Medulla oblongata (tissue), 1 donor: ENCODE results near the gene ARSG.
A peak's percentile ranks its signal among the peaks of the same experiment; 100 is the strongest.
"Not testable (repeated sequence)": the region's sequence is repeated elsewhere in the genome, so short reads cannot be mapped to it uniquely, and the experiment has no call there.

Experiments used
- DNase-seq: peaks from one replicate; pipeline ENCODE4 v3.0.0-alpha.2; 2015; ENCODE audit errors: extremely low spot score

Gene ARSG

DNA sequence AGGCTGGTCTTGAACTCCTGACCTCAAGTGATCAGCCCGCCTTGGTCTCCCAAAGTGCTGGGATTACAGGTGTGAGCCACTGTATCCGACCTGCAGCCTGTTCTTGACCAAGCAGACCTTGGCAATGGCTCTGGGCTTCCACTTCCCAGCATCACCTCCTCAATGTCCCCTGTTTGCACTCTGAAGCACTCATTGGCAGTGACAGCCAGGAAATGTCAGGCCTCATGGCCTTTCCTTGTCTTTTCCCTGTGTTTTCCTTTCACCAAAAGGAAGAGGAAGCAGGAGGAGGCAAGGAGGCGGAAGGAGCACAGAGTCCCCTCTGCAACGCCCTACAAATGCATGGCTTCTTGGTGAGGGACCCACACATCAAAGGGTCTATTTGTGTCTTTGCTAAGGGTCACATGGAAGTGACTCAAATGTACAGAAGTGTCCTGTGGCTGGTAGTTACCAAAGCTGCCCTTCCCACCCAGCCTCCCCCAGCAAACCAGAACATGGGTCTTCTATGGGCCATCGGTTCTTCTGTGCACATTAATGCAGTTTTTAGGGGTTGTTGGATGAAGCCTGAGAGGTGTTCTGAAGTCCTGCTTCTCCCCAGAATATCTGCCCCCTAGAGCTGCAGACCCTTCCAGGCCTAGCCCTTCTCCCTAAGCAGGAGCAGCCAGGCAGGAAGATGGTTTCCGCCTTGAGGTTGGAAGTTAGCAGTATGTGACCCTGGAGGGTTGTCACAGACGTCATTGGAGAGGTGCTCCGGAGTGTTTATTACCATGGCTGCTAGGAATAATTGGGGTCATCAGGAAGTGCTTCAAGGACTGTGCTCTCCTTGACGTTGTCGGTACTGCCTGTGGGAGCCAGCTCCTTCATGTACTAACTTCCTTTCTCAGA is 105.2 kb downstream of the ARSG start:
- DNase-seq = no peak

- DNase-seq = no peak
Observed at GRCh38 chr17:68397108-68397536, 105.8 kb downstream of the ARSG start.

- peak; percentile 46 for DNase-seq
Observed at GRCh38 chr17:68398691-68399637, 107.7 kb downstream of the ARSG start.

DNA sequence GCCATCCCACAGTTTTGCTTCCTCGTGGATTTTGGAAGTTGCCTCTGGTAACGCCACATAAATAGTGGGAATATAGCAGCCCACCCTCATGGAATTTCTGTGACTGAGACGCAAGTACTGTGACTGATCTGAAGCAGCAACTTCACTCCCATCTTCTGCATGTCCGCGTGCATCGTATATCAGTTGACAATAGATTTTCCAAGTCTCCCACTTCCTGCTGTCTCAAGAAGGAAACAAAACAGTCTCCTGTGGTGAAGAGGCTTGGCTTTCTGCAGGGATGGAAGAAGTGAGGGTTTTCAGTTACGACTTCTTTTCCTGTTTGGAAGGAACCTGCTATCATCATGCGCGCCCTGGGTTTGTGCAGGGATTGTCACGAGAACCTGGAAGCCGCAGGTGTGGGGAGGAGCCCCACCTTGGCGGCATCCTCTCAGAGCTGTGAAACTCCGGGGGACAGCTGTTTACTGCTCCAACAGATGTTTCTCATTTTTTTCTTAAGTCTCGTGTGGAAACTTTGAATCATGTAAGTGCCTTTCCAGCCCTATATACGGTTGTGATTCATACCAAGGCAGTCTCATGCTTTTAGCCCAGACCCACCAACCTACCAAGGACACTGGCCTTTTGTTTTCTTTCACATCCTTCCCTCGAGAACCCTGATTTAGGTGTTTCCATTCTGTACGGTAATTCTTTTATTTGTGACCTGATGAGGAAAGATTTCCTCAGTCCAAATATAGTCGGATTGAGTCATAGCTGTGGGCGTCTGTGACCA is 108.5 kb downstream of the ARSG start:
- no peak for DNase-seq

GRCh38 chr17:68400404-68400735 is 109.1 kb downstream of the ARSG start:
- DNase-seq = no peak

DNA sequence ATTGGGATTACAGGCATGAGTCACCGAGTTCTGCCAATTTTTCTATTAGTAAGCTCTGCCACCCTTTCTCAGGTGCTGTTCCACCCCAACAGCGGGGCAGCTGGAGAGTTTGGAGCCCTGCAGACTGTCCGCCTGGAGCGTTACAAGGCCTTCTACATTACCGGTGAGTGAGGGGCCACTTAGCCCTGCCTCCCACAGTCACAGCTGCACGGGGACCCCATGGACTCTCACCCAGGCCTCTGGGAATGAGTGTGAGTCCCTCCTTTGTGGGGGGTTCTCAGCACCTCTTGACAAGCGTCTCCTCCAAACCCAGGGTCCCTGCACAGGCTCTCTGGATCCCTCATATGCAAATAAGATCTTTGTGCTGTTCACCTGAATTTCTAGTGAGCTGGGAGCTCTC is 110.0 kb downstream of the ARSG start:
- no peak for DNase-seq

GRCh38 chr17:68403122-68403521 is 111.8 kb downstream of the ARSG start:
- no peak for DNase-seq

DNA sequence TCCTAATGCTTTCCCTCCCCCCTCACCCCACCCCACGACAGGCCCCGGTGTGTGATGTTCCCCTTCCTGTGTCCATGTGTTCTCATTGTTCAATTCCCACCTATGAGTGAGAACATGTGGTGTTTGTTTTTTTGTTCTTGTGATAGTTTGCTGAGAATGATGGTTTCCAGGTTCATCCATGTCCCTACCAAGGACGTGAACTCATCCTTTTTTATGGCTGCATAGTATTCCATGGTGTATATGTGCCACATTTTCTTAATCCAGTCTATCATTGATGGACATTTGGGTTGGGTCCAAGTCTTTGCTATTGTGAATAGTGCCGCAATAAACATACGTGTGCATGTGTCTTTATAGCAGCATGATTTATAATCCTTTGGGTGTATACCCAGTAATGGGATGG is 112.5 kb downstream of the ARSG start:
- not testable (repeated sequence) for DNase-seq

DNA sequence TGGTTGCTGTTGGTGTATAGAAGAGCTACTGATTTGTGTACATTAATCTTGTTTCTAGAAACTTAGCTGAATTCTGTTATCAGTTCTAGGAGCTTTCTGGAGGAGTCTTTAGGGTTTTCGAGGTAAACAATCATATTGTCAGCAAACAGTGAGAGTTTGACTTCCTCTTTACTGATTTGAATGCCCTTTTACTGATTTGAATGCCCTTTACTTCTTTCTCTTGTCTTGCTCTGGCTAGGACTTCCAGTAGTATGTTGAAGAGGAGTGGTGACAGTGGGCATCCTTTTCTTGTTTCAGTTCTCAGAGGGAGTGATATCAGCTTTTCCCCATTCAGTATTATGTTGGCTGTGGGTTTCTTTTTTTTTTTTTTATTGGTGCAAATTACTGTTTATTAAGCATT is 116.4 kb downstream of the ARSG start:
- not testable (repeated sequence) for DNase-seq

GRCh38 chr17:68413597-68414560 is 122.6 kb downstream of the ARSG start:
- DNase-seq = not testable (repeated sequence)

DNA sequence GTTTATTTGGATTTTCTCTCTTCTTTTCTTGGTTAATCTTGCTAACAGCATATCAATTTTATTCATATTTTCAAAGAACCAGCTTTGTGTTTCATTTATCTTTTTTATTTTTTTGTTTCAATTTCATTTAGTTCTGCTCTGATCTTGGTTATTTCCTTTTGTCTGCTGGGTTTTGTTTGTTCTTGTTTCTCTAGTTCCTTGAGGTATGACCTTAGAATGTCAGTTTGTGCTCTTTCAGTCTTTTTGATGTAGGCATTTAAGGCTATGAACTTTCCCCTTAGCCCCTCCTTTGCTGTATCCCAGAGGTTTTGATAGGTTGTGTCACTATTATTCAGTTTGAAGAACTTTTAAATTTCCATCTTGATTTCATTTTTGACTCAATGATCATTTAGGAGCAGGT is 123.6 kb downstream of the ARSG start:
- DNase-seq = not testable (repeated sequence)

- no peak for DNase-seq
Observed at GRCh38 chr17:68417317-68417716, 126.0 kb downstream of the ARSG start.

GRCh38 chr17:68418876-68419275 is 127.6 kb downstream of the ARSG start:
- DNase-seq = no peak

- DNase-seq = no peak
Observed at GRCh38 chr17:68420065-68420464, 128.8 kb downstream of the ARSG start.

- no peak for DNase-seq
Observed at GRCh38 chr17:68421486-68421885, 130.2 kb downstream of the ARSG start.

- DNase-seq = no peak
Observed at GRCh38 chr17:68422821-68423220, 131.5 kb downstream of the ARSG start.

DNA sequence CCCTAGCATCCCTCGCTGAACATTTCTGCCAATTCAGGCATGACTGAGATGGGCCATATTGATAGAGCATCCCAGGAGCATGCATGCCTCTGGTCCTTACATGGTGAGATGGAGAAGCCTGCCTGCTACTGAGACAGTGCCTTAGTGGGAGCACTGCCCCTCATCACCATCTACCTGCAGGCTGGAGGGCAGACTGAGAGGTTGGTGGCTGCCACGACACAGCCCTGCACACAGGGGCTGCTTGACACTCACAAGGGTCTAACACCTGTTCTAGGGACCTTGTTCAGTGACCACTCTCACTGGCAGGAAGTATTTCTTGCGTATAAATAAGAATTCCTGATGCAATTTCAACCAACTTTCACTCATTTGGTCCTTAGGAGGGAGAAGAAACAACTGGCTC is 132.0 kb downstream of the ARSG start:
- DNase-seq = no peak

DNA sequence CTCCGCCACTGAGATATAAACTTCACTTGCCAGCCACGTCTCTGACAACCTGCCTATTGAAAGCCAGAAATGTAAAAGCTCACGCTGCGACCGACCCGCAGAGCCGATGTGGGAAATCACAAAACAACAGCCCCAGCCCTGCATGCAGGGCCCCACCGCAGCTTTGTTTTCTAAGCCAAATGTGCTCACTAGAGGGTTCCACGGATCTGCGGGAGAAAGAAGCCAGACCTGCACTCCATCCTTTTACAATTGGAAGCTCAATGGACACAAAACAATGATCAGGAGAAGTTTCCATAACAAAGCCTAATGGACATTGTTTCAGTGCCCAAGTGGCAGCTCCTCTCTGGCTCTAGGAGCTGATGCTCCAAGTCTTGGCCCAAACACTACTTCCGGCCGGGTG is 132.9 kb downstream of the ARSG start:
- DNase-seq = no peak

DNA sequence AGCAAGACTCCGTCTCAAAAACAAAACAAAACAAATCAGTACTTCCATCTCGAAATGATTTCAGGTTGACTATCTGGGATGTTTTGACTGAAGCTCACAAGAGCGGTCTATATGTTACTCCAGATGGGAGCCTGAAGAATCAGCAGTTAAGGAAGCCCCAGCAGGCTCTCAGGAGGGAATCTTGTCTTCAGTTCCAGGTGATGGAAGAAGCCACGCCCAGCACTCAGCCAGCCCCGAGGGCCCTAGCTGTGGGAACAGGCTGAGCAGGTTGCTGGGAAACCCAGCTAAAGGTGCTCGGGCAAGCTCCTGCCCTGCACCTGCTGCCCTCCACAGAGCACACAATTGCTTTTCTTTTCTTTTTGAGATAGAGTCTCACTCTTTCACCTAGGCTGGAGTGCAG is 133.6 kb downstream of the ARSG start:
- no peak for DNase-seq

- DNase-seq = no peak
Observed at GRCh38 chr17:68425979-68426378, 134.7 kb downstream of the ARSG start.

DNA sequence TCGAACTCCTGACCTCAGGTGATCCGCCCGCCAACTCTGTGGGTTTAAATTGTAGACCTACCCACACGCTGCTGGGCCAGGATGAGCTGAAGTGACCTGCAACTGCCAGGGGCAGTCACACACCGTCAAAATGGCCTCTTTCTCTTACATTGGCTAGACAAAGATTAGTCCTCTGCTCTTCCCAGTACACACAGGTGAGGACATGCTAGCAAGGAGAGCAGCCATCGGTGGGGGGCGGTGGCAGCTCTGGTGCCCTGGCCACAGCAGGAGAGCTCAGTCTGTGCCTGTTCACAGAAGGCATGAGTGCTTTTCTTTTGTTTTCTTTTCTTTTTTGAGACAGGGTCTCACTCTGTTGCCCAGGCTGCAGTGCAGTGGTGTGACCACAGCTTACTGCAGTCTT is 136.3 kb downstream of the ARSG start:
- DNase-seq = no peak
